ENCODE data around the gene TRIM62.
A peak's percentile ranks its signal among the peaks of the same experiment; 100 is the strongest.

TRIM62 gene

DNA sequence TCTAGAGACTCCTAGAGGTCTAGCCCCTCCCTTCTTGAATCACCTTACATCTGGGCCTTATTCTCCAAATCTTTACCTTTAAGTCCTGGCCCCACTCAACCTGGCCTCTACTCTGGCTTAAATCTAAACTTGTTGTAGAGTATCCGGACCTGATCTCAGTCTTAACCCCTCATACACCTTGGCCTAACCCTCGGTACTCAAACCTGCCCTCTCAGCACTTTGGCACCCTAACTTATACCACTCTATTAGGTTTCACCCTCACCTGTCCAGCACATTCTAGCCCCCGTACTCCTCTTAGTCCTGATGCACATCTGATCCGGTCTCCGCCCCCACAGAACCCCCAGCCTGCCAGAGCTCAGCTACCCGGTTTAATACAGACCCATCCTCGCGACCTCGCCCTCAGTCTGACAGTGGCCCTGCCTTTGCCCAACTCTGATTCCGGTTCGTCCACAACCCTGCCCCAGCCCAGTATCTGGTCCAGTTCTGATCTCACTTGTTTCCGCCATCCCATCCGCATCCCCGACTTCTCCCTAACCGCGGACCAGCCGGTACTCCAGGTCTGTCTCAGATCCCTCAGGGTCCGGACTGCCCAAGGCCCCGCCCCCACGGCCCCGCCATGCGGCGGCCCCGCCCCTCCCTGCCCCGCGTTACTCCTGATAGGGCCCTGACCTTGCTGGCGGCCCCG is 1.5 kb downstream of the TRIM62 start:
- peak; percentile 76 for DNase-seq

DNA sequence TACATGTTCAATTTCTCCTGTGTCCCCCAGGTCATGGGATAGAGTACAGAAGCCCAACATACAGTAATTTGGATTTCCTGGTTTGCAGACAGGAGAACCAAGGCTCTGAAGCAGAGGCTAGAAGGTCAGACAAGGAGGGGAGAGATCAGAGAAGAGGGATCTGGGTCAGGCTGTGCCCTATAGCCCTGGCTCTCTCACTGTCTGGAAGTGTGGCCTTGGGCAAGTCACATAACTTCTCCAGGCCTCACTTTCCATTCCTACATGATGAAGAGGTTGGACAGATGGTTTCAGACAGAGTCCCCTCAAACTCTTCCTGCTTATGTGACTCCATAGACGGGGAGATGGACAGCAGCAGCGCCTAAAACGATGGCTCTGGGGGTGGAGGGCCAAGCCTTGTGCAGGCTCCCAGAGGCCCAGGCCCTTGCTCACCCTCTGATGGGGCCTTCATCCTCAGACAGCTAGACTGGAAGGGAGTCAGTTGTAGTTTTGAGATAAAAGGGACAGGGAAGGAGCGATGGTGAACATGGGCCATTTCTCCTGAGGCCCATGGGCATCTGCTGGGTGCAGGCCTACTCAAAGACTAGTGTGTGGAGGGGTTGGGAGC is 2.9 kb downstream of the TRIM62 start:
- no peak for DNase-seq

DNA sequence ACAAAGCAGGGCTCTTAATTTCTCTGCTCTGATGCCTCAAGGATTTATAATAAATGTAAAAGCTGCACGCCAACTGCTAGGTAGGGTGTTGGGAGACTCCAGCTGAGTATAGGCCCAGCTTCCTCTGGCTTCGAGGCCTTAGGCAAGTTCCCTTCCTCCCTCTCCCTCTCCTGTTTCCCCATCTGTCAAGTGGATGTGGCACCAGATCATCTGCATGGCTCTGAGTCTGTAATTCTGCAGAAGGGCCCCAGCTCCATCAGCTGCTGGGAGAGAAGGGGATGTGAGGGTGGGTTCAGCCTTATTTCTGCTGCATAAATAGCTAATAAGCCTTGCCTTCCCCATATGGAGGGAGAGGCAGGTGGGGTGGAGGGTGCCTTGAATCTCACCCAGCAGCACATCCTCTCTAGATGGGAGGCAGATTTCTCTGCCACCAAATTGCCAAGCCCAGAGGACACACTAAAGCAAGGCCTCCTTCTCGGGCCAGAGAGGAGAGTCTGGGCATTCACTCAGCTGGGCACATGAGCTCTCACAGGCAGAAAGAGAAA is 3.8 kb downstream of the TRIM62 start:
- DNase-seq = no peak

DNA sequence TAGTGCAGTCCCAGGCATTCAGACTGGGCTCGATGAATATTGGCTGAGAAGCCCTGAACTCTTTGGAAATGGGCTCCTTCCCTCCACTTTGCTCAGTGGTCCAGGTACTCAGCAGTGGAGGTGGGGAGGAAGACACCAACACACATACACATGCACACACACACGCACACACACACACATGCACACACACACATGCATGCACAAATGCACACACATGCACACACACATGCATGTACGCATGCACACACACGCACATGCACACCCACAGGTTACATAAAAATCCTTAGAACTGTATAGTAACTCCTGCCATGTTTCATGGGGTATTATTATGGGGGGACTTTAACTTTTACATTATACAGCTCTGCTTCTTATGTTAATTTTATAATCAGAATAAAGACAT is 5.0 kb downstream of the TRIM62 start:
- DNase-seq = no peak

DNA sequence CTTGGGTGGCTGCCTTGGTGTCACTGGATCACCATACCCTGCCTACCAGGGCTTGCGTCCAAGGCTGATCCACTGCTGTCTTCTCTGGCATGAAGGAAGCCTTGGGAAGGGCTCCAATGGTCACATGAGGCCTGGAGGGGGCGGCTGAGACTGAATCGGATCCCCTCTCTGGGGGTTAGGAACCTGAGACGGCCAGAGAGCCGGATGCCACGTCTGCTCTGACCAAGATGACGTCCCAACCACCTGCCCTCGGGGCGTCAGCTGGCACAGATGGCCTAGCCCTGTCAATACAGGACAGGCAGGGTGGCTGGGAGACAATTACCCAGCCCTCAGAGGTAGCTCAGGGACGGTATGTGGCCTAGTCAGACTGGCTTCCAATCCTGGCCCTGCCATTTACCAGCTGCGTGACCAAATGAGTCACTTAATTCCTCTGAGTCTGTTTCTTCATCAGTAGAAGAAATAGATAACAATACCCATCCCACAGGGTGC is 5.4 kb downstream of the TRIM62 start:
- DNase-seq = no peak

DNA sequence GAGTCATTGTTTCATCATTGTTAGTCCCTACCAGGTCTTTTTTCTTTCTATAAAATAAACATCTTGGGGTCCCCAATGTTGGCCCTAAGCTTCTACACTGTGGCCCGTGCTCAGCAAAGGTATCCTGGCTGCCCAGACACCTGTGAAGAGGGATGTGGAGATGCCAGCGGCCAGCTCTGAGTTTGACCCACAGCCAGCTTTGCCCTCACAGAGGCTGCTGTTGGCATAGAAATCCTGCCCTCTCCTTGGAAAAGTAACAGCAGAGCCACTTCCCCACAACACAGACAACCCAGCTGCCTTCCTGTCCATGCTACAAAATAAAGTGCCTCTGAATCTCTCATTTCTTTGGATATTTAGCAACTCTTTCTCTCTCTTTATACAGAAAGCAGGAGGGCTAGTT is 6.0 kb downstream of the TRIM62 start:
- DNase-seq = no peak

DNA sequence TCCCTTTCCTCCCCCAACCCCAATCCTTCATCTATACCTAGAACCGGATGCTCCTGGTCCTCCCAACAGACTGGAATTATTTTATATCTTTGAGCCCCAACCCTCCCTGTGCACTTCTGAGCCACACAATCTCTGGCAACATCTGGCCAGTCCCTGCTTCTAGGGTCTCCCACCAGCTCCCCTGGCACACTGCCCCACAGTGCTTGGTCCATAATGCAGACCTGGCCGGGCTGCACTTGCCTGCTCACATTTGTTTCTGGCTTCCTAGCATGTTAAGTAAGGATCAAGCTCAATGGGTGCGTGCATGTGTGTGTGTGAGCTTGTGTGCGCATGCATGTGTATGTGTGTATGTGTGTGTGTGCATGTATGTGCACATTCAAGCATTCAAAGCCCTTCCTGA is 8.8 kb downstream of the TRIM62 start:
- DNase-seq = no peak

DNA sequence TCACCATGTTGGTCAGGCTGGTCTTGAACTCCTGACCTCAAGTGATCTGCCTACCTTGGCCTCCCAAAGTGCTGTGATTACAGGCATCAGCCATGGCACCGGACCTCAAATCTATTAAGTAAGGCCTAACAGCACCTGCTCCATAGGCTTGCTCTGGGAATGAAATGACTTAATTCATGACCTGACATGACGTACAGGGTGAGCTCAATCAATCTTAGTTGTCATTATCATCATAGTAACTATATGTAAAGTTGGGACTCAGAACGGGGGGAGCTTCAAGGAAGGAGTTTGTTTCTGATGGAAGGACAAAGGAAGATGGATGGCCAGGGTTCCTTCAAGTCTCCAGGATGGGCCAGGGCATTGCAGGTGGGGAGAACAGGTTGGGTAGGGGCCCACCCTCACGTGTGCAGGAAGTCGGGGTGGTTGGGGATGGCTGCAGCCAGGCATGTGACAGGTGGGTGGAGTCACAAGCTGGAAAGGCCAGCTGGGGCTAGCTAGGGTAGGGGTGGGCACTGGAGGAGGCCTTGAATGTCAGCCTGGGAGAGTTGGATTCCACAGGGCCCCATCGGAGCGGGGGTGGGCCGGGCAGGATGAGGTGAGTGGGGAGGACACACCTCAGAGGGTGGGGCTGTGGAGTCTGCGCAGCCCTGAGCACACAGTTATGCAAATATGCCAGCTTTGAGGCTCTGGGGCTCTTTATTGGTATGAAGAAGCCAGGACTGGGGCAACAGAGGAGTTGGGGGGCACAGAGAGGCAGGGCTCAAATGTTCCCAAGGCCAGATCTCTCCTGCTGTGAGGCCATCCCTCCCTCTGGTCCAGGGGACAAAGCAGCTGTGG is 9.6 kb downstream of the TRIM62 start:
- no peak for DNase-seq

DNA sequence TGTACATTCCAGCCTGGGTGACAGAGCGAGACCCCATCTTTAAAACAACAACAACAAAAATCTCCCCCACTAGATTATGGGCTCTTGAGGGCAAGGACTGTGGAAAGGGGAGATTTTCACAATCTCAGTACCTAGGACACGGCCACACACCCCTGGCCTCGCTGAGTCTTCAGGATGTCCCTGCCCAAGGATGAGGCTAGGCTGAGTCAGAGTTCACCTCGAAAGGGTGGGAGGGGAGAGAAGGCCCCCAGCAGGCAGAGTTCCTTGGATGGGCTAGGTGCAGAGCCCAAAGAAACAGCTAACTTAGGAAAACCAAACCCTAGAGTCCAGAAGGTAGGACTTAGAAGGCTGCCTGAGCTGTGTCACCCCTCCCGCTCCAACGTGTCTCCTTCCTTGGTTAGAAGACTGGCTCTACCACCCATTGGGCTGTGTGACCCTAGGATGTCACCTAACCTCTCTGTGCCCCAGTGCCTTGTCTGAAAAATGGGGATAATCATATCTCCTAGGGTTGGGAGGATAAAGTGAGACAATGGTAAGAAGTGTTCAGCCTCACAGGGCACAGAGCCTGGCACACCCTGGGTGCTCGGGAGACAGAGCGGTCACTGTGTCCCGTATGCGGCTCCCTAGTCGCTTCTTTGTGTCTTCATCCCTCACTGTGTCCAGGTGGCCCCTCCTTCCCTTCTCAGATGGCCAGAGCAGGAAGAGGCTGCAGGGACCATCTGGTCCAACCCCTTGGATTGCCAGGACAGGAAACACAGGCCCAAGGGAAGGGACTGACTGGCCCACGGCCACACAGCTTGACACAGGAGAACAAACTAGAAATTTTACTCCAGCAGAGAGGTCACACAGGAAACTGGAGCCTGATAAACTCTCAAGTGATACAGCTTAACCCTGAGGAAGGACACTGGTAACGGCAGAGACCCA is 11.2 kb downstream of the TRIM62 start:
- no peak for DNase-seq

DNA sequence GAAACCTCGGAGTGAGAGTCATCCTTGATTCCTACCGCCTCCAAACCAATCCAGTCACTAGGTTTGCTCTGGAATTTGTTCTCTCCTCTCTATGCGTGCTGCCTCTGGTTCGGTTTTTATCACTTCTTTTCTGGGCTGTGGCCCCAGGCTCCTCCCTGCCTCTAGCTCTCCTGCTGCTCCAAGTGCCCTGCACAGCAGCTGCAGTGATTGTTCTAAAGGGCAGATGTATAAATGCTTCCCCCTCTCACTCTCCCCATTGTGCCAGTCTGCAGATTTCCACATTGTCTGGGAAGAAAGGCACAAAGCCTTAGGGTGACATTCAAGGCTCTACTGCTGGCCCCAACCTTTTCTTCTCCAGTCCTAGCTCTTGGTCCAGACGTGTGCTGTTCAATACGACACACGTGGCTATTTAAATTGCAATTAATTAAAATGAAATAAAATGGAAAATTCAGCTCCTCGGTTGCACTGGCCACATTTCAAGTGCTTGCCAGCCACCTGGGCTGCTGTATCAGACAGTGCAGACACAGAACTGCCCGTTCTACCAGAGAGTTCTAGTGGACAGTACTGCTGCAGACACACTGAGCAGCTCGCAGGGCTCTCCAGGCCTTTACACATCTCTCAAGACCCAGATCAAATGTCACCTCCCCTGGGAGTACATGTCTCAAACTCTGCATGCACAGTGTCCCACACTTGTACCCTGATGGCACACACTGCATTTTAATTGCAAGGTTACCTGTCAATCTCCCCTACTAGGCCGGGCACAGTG is 12.4 kb downstream of the TRIM62 start:
- DNase-seq = no peak

DNA sequence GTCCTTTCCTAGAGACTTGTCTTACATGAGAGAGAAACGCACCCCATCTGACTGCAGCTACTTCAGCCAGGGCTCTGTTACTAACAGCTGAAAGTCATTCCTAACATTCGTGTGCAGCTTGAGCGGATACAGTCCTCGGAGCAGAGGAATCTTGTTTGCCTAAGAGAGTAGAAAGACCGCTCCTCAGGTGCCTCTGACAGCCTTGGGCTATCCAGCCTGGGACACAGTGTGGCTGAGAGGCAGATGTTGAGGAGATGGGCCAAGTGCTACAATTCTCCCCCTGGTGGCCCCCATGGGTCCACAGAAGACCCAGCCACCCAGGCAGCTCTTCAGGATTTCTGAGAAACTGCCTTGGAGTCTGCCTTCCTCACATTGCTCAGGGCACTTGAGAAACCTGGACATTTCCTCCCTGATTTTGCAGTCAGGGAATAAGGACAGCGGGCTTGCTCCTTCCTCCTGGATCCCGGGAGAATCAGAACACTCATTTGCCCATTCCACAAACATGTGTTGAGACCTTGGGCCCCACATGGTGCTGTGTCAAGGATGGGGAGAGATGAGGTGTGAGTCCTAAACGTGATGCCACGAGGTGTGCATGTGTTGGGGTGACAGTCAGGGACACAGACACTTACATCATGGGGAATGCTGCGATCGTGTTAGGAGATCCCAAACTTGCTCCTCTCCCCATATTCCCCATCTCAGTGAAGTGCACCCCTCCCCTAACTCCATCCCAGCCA is 13.1 kb downstream of the TRIM62 start:
- DNase-seq = no peak

DNA sequence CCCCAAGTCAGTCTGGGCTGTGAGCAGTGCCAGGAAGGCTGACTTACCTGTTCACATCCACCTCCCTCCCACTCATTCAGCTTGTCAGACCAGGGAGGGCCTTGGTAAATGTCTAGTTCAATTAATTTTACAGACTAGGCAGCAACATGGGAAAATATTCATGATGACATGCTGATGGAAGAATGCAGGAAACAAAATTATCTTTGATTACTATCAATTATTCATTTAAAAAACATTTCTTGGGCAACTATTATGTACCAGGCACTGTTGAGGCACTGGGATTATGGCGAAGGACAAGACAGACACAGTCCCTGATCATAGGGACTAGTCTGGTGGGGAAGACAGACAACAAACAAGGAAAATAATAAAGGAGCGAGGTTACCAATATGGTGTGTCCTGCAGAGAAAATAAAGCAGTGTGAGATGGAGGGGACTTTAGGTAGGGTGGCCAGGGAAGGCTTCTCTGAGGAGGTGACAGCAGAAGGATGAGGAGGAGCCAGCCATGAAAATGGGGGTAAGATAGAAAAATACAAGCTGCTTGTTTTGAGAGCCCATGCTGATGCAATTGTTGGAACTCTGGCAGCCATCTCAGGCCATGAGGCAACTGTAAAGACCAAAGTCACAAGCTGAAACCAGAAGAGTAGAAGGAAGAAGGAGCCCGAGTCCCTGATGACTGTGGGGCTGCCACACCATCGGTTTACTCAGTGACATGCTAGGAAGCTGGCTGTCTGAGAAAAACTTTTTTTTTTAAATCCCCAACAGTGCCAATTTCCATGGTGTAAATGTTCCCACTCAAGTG is 14.0 kb downstream of the TRIM62 start:
- DNase-seq = no peak

DNA sequence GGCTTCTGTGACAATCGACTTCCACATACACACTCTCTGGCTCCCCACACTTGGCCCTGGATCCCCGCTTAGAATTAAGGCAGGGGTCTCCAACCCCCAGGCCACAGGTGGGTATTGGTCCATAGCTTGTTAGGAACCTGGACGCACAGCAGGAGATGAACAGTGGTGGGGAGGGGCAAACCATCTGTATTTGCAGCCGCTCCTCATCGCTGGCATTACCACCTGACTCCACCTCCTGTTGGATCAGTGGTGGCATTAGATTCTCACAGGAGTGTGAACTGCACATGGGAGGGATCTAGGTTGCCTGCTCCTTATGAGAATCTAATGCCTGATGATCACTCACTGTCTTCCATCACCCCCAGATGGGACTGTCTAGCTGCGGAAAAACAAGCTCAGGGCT is 16.0 kb downstream of the TRIM62 start:
- no peak for DNase-seq

DNA sequence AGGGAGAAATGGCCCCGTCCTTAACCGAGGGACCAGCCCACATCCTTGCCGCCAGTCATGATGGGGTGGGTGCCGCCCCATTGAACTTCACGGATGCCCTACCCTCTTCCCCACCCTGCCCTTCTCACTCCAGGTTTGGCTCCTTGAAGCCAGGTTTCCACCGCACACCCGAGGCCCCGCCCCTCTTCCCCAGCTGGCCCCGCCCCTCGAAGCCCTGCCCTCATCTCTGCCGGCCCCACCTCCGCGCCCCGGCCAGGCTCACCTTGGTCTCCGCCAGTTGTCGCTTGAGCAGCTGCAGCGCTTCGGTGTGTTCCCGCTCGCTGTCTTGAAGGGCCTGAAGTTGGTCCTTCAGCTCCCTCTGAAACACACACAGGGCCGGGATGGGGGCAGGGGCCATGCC is 16.6 kb downstream of the TRIM62 start:
- no peak for DNase-seq

DNA sequence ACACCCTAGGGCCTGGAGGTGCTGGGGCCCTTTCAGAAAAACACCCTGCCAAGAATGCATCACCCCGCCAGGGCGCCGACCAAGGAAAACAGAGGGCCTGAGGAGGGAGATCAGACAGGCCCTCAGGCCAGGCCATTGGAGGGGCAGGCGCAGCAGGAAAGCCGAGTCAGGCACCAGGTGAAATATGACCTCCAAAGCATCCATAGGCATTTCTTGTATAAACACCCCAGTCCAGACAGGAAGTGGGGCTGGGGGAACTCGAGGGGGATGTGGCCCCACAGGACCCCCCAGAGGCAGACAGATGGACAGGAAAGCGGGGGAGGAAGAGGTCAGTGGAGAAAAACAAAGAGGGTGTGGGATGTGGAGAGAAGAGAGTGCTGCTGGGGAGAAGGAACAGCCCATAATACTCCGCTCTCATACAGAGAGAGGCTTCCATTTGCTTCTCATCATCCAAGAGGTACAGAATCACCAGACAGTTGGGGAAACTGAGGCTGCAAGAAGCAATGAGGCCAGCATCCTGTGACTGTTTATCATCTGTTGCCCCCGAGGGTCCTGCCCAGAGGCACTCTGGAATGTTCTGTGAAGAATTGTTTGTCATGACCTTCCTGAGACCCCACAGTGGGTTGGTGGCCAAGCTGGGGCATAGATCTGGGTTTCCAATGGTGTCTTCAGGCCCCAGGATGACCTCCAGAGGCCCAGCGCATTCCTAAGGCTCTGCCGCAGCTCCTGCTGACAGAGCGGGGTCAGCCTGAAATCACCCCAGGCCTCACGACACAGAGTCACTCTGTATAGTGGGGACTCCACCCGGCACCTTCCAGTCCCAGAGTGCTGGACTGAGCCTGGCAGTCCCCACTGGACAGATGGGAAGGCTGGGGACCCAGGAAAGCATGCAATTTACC is 18.0 kb downstream of the TRIM62 start:
- DNase-seq = peak; percentile 67

DNA sequence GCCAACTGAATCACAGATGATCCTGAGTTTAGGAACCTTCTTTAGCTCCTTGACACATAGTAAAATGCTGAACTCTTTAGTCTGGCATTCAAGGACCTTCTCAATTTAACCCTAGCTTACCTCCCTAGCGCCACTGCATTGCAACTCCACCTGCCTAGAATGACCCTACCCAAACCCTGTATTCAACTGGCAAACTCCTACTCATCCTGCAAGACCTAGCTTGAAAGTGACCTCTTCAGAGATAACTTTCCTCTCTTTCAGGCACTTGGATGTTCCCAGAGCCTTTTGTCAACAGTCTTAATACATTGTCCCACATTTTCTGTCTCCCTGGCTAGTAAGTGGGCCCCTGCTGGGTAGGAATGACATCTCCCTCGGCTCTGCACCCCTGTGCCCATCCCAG is 19.7 kb downstream of the TRIM62 start:
- DNase-seq = no peak

DNA sequence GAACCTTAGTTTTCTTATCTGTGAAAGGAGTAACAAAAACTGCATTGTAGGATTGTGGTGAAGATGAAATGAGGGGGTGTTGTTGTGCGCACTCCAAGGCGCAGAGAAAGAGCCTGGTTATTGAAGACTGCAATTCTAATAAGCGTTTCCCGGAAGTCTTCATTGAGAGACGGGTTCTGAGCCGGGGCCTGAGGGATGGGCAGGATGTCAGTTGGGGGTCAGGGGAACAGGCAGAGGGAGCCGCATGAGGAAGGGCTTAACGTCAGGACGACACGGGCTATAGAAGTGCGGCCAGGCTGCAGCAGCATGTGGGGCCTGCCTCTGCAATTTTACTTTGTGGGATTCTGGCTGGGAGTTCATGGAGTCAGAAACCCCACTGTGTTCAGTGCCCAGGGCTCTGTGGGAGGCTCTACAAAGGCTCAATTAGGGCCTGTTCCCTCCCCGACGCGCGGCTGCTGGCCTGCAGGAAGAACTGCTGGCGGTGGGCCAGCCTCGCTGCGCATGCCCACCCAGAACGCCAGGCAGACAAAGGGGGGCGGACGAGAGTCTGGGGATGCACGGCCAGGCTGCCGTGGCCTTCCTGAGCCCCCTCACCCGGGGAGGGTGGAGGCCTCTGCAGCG is 20.7 kb downstream of the TRIM62 start:
- no peak for DNase-seq

DNA sequence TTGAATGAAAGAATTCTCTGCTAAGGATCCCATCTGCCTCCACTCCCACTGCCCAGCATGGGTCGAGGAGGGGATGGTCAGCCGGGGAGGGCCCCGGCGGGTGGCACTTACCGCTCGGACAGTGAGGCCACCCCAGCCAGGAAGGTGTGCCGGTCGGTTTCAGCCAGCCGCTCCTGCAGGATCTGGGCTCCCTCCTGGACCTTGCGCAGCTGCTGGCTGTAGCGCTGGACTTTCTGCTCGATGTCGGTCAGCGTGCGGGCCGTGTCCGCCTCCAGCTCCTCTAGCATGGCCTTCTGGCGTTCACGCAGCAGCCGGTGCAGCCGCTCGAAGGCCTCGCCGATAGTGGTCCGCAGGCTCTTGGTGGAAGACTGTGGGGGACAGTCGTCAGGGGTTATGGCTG is 22.3 kb downstream of the TRIM62 start:
- no peak for DNase-seq

DNA sequence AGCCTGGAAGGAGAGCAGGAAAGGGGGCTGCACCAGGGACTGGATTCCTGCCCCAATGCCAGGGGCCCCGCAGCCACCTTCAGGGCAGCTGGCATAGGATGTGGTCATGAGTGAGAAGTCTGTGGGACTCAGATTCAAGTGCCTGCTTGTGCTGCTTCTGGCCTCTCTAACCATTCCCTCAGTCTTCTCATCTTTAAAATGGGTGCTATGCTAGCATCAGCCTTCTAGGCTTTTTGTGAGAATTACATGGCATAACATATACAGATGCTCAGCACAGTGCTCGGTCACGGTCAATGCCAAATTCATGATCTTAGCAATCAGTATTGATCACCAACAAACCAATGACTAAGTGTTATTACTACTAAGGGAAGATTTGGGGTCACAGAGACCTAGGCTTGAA is 23.5 kb downstream of the TRIM62 start:
- no peak for DNase-seq
